ENCODE measurements around the gene TENT4B.

TENT4B gene

GRCh38 chr16:50213939-50214519, 60.9 kb downstream of the TENT4B start:
- Histone ChIP-seq H3K4me2 (ENCODE audit: low read length) (no peak overlapping the region), H3K14ac (ENCODE audit: low read length) (no peak overlapping the region), H3K36me3 (ENCODE audit: control insufficient read depth in 1 of 2, insufficient read depth in 2 of 2, low read length in 2 of 2) (peaks cover 5 to 6% of the 10 kb centered on the region in 2 experiments), H3K4ac (ENCODE audit: low read depth, low read length) (no peak overlapping the region), H3K9ac (ENCODE audit: low read length) (no peak overlapping the region), H3K23ac (ENCODE audit: low read length) (no peak overlapping the region), H3K18ac (ENCODE audit: low read length) (no peak overlapping the region), H3K27me3 (ENCODE audit: insufficient read depth, low read length) (no peaks in the 10 kb centered on the region), H3K79me2 (ENCODE audit: control insufficient read depth, insufficient read depth, low read length, poor library complexity) (no peaks in the 10 kb centered on the region), H2AK5ac (ENCODE audit: low read length) (no peak overlapping the region), H2AFZ (ENCODE audit: insufficient read depth, low read length, poor library complexity) (no peak overlapping the region), H4K12ac (ENCODE audit: low read depth, low read length) (no peak overlapping the region), H3K4me3 (ENCODE audit: low read depth, low read length) (no peak overlapping the region), H3K27ac (ENCODE audit: low read depth, low read length) (no peak overlapping the region), H3K9me3 (ENCODE audit: insufficient read depth, low read depth, low read length) (no peaks in the 10 kb centered on the region), H2BK120ac (ENCODE audit: insufficient read depth, low read length, poor library complexity) (no peak overlapping the region), H2BK12ac (ENCODE audit: low read length) (no peak overlapping the region), H4K8ac (ENCODE audit: low read depth, low read length) (no peak overlapping the region), H4K91ac (ENCODE audit: low read depth, low read length) (no peak overlapping the region), H3K4me1 (ENCODE audit: control insufficient read depth in 1 of 2, insufficient read depth in 2 of 2, low read length in 2 of 2) (no peaks in the 10 kb centered on the region), H2BK5ac (ENCODE audit: low read depth, low read length, poor library complexity) (no peak overlapping the region), H3K79me1 (ENCODE audit: low read length) (no peaks in the 10 kb centered on the region)
- WGBS (ENCODE audit: extremely low coverage, insufficient coverage, insufficient read length), result no CpG with 5 or more reads among the region's 4 CpGs
- DNase-seq, result peak; percentile 7 to 91

GRCh38 chr16:50215680-50216079, 62.6 kb downstream of the TENT4B start:
- DNase-seq, result no peak
- Histone ChIP-seq H4K91ac (ENCODE audit: low read depth, low read length) (no peak overlapping the region), H3K23ac (ENCODE audit: low read length) (no peak overlapping the region), H2AK5ac (ENCODE audit: low read length) (no peak overlapping the region), H3K14ac (ENCODE audit: low read length) (no peak overlapping the region), H3K4me2 (ENCODE audit: low read length) (no peak overlapping the region), H3K18ac (ENCODE audit: low read length) (no peak overlapping the region), H3K79me2 (ENCODE audit: control insufficient read depth, insufficient read depth, low read length, poor library complexity) (no peaks in the 10 kb centered on the region), H3K79me1 (ENCODE audit: low read length) (no peaks in the 10 kb centered on the region), H3K4me1 (ENCODE audit: control insufficient read depth in 1 of 2, insufficient read depth in 2 of 2, low read length in 2 of 2) (no peaks in the 10 kb centered on the region), H3K4me3 (ENCODE audit: low read depth, low read length) (no peak overlapping the region), H4K12ac (ENCODE audit: low read depth, low read length) (no peak overlapping the region), H3K27me3 (ENCODE audit: insufficient read depth, low read length) (no peaks in the 10 kb centered on the region), H3K27ac (ENCODE audit: low read depth, low read length) (no peak overlapping the region), H3K4ac (ENCODE audit: low read depth, low read length) (no peak overlapping the region), H3K9me3 (ENCODE audit: insufficient read depth, low read depth, low read length) (no peaks in the 10 kb centered on the region), H3K36me3 (ENCODE audit: control insufficient read depth in 1 of 2, insufficient read depth in 2 of 2, low read length in 2 of 2) (peaks cover 5 to 6% of the 10 kb centered on the region in 2 experiments), H3K9ac (ENCODE audit: low read length) (no peak overlapping the region), H2BK5ac (ENCODE audit: low read depth, low read length, poor library complexity) (no peak overlapping the region), H2AFZ (ENCODE audit: insufficient read depth, low read length, poor library complexity) (no peak overlapping the region), H2BK120ac (ENCODE audit: insufficient read depth, low read length, poor library complexity) (no peak overlapping the region), H2BK12ac (ENCODE audit: low read length) (no peak overlapping the region), H4K8ac (ENCODE audit: low read depth, low read length) (no peak overlapping the region)
- no CpG with 5 or more reads among the region's 4 CpGs for WGBS (ENCODE audit: extremely low coverage, insufficient coverage, insufficient read length)

DNA sequence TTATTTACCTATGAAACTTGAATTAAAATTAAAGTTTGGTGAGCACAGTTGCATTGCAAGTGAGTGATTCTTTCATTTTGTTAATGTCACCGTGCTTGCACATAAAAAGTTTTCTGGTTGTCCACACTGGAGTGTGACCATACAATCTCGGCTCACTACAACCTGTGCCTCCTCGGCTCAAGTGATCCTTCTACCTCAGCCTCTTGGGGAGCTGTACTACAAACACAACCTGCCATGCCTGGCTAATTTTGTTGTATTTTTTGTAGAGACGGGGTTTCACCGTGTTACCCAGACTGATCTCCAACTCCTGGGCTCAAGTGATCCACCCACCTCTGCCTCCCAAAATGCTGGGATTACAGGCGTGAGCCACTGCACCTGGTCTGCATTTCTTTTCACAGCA, 63.1 kb downstream of the TENT4B start:
- no peak overlapping the region for H3K9ac ChIP-seq (ENCODE audit: low read length)
- H4K8ac ChIP-seq (ENCODE audit: low read depth, low read length), result no peak overlapping the region
- H3K18ac ChIP-seq (ENCODE audit: low read length), result no peak overlapping the region
- WGBS (ENCODE audit: extremely low coverage, insufficient coverage, insufficient read length), result no CpG with 5 or more reads among the region's 6 CpGs
- peaks cover 6 to 7% of the 10 kb centered on the region in 2 experiments for H3K36me3 ChIP-seq (ENCODE audit: control insufficient read depth in 1 of 2, insufficient read depth in 2 of 2, low read length in 2 of 2)
- no peak overlapping the region for H3K27ac ChIP-seq (ENCODE audit: low read depth, low read length)
- no peak overlapping the region for H2BK12ac ChIP-seq (ENCODE audit: low read length)
- H2BK5ac ChIP-seq (ENCODE audit: low read depth, low read length, poor library complexity), result no peak overlapping the region
- H2AK5ac ChIP-seq (ENCODE audit: low read length), result no peak overlapping the region
- H3K23ac ChIP-seq (ENCODE audit: low read length), result no peak overlapping the region
- H3K9me3 ChIP-seq (ENCODE audit: insufficient read depth, low read depth, low read length), result no peaks in the 10 kb centered on the region
- no peak overlapping the region for H4K91ac ChIP-seq (ENCODE audit: low read depth, low read length)
- no peak overlapping the region for H4K12ac ChIP-seq (ENCODE audit: low read depth, low read length)
- no peaks in the 10 kb centered on the region for H3K4me1 ChIP-seq (ENCODE audit: control insufficient read depth in 1 of 2, insufficient read depth in 2 of 2, low read length in 2 of 2)
- no peak overlapping the region for H3K14ac ChIP-seq (ENCODE audit: low read length)
- no peak overlapping the region for H2BK120ac ChIP-seq (ENCODE audit: insufficient read depth, low read length, poor library complexity)
- no peak for DNase-seq
- H3K4me3 ChIP-seq (ENCODE audit: low read depth, low read length), result no peak overlapping the region
- H3K27me3 ChIP-seq (ENCODE audit: insufficient read depth, low read length), result no peaks in the 10 kb centered on the region
- H2AFZ ChIP-seq (ENCODE audit: insufficient read depth, low read length, poor library complexity), result no peak overlapping the region
- H3K4me2 ChIP-seq (ENCODE audit: low read length), result no peak overlapping the region
- H3K79me2 ChIP-seq (ENCODE audit: control insufficient read depth, insufficient read depth, low read length, poor library complexity), result no peaks in the 10 kb centered on the region
- H3K79me1 ChIP-seq (ENCODE audit: low read length), result no peaks in the 10 kb centered on the region
- no peak overlapping the region for H3K4ac ChIP-seq (ENCODE audit: low read depth, low read length)

DNA sequence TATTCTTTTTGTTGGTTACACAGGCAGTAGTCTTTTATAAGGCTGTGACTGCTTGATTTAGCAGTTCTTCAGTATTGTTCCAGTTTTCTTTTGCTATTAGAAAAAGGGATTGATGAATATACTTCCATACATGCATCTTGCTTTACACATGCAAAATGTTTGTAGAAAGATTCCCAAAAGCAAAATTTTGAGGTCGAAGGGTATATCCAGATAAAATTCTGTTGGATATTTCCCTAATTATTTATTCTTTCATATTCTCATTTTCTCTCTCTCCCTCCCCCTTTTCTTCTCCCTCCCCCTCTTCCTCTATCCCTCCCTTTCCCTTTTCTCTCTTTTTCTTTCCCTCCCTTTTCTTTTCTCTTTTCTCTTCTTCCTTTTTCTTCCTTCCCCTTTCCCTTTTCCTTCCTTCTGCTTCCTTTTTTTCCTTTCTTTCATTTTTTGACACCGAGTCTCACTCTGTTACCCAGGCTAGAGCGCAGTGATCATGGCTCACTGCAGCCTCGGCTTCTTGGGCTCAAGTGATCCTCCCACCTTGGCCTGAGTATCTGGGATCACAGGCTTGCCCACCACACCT, 66.4 kb downstream of the TENT4B start:
- Histone ChIP-seq H3K79me2 (ENCODE audit: control insufficient read depth, insufficient read depth, low read length, poor library complexity) (no peaks in the 10 kb centered on the region), H3K23ac (ENCODE audit: low read length) (no peak overlapping the region), H3K4me2 (ENCODE audit: low read length) (no peak overlapping the region), H3K27ac (ENCODE audit: low read depth, low read length) (no peak overlapping the region), H2AK5ac (ENCODE audit: low read length) (no peak overlapping the region), H3K18ac (ENCODE audit: low read length) (no peak overlapping the region), H2BK12ac (ENCODE audit: low read length) (no peak overlapping the region), H2BK120ac (ENCODE audit: insufficient read depth, low read length, poor library complexity) (no peak overlapping the region), H4K91ac (ENCODE audit: low read depth, low read length) (no peak overlapping the region), H4K8ac (ENCODE audit: low read depth, low read length) (no peak overlapping the region), H3K4me3 (ENCODE audit: low read depth, low read length) (no peak overlapping the region), H3K9me3 (ENCODE audit: insufficient read depth, low read depth, low read length) (no peaks in the 10 kb centered on the region), H2AFZ (ENCODE audit: insufficient read depth, low read length, poor library complexity) (no peak overlapping the region), H3K14ac (ENCODE audit: low read length) (no peak overlapping the region), H3K4me1 (ENCODE audit: control insufficient read depth in 1 of 2, insufficient read depth in 2 of 2, low read length in 2 of 2) (no peaks in the 10 kb centered on the region), H3K79me1 (ENCODE audit: low read length) (no peaks in the 10 kb centered on the region), H3K36me3 (ENCODE audit: control insufficient read depth in 1 of 2, insufficient read depth in 2 of 2, low read length in 2 of 2) (peaks cover 4 to 9% of the 10 kb centered on the region in 2 experiments), H3K27me3 (ENCODE audit: insufficient read depth, low read length) (no peaks in the 10 kb centered on the region), H3K4ac (ENCODE audit: low read depth, low read length) (no peak overlapping the region), H3K9ac (ENCODE audit: low read length) (no peak overlapping the region), H4K12ac (ENCODE audit: low read depth, low read length) (no peak overlapping the region), H2BK5ac (ENCODE audit: low read depth, low read length, poor library complexity) (no peak overlapping the region)
- no CpG with 5 or more reads among the region's 4 CpGs for WGBS (ENCODE audit: extremely low coverage, insufficient coverage, insufficient read length)
- no peak for DNase-seq
